ENCODE measurements around the gene PDCD4.

The PDCD4 gene

DNA sequence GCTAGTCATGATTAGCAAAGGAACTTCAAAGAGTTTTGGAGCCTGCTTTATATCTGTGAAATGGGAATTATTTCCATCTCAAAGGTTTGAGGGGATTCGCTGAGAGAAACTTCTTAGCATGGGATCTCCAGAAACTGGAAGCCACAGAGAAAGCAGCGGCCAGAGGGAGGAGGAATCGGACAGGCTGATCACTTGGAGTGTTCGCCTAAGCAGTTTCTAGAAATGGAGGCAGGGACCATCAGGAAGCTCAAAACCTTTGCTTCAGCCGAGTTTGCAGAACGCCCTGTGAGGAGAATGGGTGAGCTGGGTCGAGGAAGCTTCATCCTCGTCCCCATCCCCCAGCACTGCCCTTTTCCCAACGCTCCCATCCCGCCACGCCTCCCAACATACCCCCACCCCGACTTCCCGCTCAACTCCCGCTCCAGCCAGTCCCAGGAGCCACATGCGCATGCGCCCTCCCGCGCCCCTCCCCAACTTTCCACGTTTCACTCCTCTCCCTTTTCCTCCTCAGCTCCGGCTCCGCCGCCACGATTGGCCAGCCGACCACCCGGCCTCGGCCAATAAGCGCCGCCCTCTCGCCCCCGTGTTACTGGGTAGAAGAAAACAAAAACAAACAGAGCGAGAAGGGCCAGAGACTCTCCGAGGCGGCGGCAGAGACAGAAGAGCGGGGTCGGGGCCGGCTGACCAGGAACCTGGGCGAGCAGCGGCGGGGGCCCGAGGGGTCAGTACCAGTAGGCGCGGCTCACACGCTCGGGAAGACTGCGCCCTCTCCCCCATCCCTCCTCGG is at the start of gene PDCD4:
TSS of gene PDCD4 (plus strand) at position 631 of the 787 bp plus-strand sequence. CDS start 4,100 bp downstream, outside the sequence.
- peak; percentile 97 for DNase-seq (ENCODE audit: low spot score)

DNA sequence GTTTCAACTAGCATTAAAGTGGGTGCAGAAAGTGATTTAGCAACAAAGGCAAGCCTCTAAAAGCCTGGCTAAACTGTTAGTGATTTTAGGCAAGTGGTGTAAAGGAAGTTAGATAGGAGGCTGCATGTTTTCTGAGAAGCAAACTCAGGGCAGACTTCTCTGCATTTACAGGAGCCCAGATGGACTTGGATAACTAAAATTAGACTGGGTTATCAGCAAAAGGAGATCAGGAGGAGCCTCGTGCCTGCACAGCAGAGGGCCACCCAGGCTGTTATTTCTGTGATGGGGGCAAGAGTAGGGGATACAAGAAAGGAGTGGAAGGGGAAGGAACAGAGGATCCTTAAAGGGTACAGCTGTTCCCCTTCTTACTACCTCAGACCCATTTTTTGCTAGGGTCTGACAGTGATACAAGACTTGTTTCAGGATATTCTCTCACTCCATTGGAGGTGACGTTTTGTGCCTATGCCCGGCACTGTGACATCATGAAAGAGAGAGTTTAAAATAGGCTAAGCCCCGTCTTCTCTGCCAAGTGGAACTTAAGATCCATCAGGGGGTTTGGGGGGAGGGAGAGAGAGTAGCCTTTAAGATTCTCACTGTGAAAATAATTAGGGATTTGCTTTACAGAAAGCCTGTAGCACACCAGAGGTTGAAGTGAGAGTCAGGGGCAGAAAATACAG is 49.6 kb upstream of the PDCD4 start:
- no peak for DNase-seq (ENCODE audit: low spot score)

DNA sequence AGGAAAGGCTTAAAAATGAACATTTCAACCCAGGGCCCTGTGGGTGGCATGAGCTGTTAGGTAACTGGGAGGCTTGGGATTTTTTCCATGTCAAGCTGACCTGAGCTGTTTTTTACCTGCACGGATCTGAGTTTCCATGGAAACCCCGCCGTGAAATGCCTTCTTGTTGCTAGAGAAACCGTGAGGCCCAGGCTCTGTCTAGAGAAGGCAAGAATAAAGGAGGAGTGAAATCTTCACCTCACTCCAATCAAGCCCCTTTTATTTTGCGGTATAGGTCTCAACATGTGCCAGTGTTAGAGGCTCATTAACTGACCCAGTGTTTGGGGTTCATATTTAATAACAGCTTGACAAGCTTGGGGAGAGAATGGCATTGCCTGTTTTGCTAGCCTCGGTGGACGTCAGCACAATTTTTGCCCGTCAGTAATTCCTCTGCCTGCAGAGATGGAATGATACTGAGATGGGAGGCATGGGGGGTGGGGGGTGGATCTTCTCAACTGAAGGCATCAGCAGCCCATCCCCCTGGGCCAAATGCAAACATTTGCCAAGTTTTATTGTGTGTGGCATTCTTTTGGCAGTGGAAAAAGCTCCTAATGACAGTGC is 48.9 kb upstream of the PDCD4 start:
- no peak for DNase-seq (ENCODE audit: low spot score)

DNA sequence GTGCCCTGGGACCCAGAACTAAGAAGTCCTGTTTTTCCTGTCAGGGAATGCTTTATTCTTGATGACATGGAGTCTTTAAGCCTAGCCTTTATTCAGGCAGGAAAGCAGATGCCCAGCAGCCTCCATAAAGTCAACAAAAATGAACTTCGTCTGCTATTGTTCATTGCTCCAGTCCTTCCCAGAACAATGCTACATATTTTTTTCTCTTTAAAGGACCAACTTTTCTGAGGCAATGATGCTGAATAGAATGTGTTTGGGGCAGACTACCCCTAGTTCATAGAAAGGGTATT is 47.6 kb upstream of the PDCD4 start:
- DNase-seq (ENCODE audit: low spot score): no peak

DNA sequence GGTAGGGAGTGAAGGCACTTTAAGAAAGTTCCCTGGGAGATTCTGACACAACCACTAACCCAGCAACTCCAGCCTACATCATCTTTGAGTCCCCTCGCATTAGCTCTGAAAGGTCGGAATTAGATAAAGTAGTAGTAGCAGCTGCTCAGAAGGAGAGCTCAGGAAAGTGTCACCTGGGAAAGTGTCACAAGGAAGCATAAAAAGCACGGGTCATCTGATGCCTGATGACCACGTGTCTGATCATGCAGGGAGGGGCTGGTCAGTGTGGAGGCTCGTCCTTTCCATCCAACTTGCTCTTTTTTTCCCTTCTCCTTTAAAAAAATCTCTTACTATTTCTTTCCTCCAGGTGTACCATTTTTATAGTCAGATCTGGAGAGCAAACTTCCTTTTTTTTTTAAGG is 47.1 kb upstream of the PDCD4 start:
- no peak for DNase-seq (ENCODE audit: low spot score)

DNA sequence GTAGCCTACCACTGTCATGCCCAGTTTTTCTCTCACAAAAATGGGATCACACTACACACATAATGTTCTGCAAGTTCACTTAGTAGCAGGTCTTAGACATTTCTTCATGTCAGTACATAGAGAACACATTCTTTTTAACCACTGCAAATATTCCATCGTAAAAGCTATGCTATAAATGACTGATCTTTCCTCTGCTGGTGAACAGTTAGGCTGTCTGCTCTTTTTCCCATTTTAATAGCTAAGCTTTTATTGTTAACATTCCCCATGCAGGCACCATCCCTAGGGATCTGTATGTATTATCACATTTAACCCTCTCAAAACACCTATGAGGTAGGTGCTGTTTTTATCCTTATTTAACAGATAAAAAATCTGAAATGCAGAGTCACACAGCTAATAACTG is 46.2 kb upstream of the PDCD4 start:
- no peak for DNase-seq (ENCODE audit: low spot score)

DNA sequence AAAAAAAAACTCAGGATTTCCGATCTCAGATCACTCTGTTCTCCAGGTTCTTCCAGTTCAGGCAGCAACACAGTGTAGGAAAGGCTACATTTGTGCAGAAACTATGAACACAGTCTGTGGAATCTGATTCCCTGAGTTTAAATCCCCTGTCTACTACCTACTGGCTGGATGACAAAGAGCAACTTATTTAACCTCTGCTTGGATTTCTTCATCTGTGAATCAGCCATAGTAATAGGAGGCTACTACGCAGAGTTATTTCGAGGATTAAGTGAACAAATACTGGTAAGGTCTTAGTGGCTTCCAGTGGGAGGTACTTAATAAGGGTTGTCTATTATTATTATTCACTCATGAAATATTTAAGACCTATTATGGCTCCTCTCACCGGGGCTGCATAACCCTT is 44.3 kb upstream of the PDCD4 start:
- DNase-seq (ENCODE audit: low spot score): no peak

DNA sequence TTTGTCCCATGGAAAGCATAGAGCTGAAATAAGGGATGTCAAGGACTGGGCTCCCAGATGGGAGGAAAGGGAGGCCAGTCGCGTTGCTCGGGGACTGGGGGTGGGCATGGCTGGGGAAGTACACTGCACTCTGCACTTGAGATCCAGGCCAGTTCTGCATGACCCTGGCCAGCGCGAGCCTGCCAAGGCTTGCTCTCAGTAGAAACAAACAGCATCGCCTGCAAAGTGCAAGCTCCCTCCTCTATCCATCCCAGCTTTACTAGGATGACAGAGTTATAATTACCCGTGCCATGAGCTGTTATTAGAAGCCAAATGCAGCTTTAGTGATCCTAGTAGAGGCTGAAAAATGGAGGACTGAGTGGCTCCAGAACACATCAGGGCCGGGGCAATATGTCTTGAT is 43.9 kb upstream of the PDCD4 start:
- no peak for DNase-seq (ENCODE audit: low spot score)

DNA sequence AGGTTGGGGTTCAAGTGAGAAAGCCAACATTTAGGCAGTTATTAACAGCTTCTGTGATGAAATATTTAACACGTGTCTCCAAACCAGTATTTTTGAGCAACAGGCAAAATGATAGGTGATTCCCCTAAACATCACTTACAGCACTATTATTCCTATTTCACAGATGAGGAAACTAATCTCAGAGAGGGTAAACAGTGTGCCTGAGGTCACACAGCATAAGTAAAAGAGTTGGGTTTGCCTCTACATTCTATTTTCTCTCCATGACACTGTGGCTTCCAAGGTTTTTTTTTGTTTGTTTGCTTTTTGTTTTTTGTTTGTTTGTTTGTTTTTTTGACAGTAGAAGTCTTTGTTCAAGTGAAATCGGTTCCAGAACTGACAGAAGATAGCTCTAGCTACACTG is 43.2 kb upstream of the PDCD4 start:
- DNase-seq (ENCODE audit: low spot score): no peak

DNA sequence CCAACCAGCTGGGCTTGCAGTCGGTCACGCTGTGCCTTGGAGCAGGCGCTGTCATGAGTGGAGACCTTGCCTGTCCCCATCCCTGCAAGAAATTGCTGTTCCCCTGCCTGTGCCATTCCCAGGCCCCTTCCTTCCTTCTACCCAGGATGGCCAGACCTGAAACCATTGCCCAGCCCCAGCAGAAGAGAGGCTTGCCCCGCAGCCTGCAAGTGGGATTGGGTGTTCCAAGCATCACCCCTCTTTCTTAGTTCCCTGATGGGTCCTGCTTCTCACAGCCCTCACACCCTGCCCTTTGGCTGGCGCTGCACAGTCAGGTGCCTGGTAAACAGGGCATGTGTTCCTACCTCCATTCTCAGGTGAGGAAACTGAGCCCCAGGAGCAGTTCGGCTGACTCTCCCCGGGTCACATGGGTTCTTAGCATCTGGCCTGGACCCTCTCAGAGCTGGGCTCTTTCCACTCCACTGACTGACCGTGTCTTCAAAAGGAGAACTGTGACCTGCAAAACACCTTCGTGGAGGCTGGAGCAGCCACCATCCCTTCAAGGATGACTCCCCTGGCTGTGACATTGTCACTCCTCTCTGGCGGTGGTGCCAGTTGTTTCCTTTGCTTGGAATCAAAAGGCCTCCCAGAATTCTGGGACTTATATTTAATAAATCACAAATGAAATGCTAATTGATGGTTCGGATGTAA is 41.9 kb upstream of the PDCD4 start:
- no peak for DNase-seq (ENCODE audit: low spot score)

DNA sequence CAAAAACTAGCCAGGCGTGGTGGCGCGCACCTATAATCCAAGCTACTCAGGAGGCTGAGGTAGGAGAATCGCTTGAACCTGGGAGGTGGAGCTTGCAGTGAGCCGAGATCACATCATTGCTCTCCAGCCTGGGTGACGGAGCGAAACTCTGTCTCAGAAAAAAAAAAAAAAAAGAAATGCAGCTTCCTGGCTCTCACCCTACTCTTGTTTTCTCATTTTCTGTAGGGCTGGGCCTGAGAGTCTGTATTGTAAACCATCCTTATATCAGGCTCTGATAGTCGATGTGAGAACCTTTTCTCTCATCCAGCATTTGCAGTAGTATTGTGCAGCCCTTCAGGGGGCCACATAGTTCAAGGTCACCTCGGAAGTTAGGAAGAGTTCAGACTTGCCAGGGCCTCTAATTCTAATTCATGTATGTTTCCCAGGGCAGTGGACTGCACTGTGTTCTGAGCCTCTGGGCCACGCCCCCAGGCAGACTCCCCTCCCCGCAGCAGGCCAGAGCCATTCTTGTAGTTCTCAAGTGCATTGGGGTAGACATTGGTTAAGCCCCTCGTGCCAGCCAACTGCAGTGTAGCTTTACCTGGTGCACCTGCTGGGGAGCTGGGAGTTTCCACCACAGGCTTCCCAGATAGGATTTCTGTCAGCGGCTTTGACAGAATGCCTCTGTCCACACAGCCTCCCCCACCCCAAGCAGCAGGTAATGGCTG is 38.3 kb upstream of the PDCD4 start:
- no peak for DNase-seq (ENCODE audit: low spot score)

DNA sequence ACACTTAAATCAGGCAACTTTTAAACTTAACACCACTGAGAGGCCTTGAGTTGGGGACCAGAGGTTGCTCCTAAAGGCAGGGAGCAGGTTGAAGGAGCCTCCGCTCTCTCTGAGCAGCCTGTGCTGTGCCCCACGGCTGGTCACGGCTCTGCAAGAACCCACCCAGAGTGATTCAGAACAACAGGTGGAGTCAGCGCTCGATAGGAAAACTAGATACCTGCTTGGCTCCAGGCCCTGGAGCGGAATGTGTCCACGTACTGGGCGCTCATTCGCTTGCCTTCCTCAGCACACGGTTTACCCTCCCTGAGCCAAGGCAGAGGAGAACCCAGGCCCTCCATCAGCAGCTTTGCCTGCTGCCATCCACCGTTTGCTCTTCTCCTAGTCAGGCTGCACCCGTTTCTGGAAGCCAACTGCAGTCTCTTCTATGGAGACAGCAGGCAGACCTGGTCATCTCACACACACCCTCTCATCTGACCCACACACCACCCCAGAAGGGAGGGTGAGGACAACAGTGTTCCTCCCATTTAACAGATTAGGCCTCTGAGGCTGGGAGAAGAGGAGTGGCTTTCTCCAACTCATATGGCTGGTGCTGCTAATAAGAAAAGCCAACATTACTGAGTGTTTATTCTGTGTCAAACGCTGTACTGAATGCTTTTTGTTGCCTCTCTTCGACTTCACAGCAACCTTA is 37.6 kb upstream of the PDCD4 start:
- DNase-seq (ENCODE audit: low spot score): no peak

DNA sequence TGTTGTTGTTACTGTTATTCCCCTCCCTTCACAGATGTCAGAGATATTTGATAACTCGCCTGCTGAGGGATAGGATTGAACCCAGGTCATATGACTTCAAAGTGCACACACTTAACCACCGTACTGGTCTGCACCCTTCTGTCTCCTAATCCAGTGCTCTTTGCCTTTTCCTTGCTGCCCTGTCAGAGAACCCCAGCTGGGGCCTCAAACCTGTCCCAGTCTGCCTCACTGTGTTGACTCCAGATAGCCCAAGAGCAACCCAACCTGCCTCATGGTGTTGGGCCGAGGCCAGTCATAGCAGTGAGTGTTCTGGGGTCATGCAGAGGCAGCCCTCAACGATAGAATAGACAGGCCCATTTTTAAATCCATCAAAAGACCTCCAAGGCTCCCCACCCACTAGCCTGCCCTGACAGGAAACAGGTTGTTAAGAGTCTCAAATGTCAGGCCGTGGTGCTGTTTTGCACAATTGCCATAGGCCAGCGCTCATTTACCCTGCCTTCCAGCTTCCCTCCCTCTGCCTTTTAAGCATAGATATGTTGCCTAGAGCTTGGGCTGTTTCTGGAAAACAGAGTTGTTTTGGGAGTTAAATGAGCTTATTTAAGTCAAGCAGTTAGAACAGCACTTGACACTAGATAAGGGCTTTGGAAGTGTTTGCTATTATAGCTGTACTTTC is 37.0 kb upstream of the PDCD4 start:
- DNase-seq (ENCODE audit: low spot score): no peak

DNA sequence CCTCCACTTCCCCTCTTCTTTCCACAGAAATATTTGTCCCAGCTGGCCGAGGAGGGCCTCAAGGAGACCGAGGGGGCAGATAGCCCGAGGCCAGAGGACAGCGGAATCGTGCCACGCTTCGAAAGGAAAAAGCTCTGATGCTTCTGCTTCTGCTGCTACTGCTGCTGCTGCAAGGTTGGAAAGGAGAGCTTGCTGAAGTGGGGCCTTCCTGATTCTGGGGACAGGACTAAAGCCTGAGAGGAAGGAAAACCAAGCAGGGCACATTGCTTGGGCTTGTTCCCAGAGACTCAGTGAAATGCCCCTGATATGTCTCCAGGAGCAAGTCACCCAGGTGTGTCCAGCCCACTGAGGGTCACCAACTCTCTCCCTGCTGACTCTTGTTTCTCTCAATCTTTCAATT is 35.9 kb upstream of the PDCD4 start:
- no peak for DNase-seq (ENCODE audit: low spot score)

DNA sequence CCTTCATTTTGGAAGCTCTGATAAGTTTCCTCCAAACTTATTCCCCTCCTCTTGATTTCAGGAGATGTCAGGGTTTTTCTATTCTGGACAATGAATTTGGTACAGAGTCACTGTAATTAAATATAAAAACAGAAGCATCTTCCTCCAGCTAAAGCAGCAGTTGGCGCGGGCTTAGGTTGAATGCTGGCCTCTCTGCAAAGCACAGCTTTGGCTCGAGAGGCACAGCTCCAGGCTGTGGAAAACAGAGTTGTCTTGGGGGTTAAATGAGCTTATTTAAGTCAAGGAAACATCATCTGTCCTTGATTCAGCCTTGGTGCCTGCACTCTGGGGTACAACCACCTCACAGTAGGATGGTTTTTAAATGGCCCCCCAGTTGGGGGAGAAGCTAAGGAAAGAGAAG is 35.0 kb upstream of the PDCD4 start:
- no peak for DNase-seq (ENCODE audit: low spot score)

DNA sequence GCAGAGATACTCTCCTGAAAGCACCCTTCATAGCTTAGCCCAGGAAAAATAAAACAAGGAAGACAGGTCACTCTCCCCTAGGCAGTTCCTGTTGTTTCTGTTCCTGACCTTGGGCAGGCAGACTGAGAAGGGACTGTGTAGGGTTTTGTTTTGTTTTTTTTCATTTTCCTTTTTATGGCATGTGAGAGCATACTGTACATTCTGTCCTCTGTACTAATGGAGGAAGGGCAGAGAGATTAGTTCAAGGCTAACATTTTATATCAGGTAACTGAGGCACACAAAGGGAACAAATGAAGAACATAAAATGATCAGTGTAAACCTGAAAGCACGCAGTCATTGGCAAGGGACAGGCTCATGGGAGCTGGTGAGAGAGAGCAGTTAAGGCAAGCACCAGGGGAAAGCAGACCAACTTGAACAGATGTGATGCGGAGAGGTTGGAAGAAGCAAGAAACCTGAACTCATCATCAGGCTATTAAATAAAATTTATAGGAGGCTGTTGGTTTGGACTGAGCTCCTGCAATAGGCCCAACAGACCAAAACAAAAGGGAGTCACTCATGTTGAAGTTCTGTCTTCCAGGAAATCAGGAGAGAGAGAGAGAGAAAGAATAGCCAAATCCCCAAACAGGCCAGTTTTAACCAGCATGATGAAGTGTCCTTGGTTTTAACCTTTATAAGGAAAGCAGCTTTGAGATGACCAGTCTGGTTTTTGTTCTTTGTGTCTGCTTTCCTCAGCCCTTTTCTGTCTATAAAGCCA is 34.1 kb upstream of the PDCD4 start:
- no peak for DNase-seq (ENCODE audit: low spot score)

DNA sequence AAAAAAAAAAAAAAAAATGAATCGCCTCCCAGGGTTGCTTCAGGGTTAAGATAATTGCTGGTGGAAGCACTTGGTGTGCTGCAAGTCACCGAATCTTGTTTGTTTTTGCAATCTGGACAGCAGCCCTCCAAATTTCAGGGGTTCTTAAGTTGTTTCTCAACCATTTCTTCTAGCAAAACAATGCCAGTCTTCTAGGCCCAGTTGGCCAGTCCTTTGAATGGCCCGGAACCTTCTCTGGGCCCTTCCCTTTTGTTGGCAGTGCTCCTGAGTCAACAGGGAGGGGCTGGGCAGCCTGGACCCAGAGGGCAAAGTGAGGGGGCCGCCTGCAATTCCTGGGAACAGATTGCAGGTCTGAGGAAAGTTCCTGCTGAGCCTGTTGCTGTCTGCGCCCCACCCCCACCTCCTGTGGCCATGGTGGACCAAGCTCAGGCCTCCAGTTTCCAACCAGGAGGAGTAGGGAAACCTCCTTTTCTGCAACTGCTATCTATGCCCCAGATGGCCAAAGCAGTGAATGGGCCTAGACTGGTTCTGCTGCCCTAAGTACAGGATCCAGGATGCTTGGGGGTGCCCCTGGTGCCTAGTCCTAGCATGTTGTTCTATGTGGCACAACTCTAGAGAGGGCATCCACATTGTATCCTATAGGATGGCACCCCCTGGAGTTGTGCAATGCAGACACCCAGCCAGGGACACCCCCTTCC is 31.4 kb upstream of the PDCD4 start:
- no peak for DNase-seq (ENCODE audit: low spot score)

DNA sequence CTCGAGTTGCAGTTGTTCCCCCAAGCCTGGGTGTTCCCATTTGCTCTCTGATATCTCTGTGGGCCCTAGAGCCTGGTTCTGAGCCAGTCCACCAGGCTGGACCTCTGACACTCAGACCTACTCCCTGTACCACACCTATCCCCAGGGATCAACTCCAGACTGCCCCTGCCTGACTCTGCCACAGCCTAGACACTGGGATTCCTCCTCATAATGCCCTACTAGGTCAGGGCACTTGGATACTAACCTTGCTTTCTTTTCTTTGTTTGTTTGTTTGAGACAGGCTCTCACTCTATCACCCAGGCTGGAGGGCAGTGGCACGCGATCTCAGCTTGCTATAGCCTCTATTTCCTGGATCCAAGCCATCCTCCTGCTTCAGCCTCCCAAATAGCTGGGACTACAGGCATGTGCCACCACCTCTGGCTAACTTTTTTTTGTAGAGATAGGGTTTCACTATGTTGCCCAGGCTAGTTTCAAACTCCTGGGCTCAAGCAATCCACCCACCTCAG is 30.8 kb upstream of the PDCD4 start:
- no peak for DNase-seq (ENCODE audit: low spot score)

DNA sequence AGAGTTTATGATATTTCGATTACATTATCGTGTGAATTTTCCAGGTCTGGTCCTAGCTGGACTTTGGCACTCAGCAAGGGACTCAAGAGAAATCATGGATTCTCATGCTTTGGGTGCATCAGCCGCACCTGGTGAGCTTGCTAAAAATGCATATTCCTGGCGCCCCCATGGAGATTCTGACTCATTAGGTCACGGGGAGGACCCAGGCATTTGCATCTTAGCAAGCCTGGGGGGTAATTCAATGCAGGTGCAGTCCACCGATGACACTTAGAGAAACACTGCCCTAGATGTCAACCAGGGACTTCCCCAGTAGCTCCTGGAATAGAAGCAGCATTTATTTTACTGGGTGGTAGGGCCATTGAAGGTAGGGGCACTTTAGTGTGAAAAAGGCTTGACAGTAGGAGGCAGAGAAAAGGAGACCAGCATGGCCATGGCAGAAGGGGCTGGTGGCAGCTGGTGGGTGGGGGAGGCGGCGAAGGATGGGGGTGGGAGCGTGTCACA is 29.9 kb upstream of the PDCD4 start:
- no peak for DNase-seq (ENCODE audit: low spot score)

All from AG08396 (cell line).